MM.1S (cell line): ENCODE data around the gene PFN3.
"Not testable (repeated sequence)": the region's sequence is repeated elsewhere in the genome, so short reads cannot be mapped to it uniquely, and the experiment has no call there.

Experiments
- EZH2 ChIP-seq: fragments of 300-600 bp; sonication (generic); optimal IDR thresholded peaks from 2 replicates; pipeline ENCODE3; 2017; ENCODE audit warnings: low read depth, mild to moderate bottlenecking, antibody characterized with exemption, low read length, mixed read lengths
- TF ChIP-seq, protein P1 (sequence below): fragments of 300-600 bp; sonication (generic); IDR thresholded peaks from 2 replicates; pipeline ENCODE4 v1.5.1; 2016; ENCODE audit warnings: antibody characterized with exemption, low read length, mixed read lengths

DNA sequence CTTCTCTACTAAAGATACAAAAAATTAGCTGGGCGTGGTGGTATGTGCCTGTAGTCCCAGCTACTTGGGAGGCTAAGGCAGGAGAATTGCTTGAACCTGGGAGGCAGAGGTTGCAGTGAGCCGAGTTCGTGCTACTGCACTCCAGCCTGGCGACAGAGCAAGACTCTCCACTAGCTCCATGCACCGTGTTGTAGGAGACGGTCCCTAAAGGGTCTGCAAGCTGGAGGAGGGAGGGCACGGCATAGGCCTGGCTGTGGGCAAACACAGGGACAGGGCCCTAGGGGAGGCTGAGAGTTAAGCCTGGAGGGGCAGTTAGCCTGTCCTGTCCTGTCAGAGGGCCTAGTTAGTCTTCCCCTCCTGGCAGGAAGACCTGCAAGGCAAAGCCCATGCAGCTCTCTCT lies 39.7 kb downstream of the PFN3 start:
- TF ChIP-seq, protein P1, sequence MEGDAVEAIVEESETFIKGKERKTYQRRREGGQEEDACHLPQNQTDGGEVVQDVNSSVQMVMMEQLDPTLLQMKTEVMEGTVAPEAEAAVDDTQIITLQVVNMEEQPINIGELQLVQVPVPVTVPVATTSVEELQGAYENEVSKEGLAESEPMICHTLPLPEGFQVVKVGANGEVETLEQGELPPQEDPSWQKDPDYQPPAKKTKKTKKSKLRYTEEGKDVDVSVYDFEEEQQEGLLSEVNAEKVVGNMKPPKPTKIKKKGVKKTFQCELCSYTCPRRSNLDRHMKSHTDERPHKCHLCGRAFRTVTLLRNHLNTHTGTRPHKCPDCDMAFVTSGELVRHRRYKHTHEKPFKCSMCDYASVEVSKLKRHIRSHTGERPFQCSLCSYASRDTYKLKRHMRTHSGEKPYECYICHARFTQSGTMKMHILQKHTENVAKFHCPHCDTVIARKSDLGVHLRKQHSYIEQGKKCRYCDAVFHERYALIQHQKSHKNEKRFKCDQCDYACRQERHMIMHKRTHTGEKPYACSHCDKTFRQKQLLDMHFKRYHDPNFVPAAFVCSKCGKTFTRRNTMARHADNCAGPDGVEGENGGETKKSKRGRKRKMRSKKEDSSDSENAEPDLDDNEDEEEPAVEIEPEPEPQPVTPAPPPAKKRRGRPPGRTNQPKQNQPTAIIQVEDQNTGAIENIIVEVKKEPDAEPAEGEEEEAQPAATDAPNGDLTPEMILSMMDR: not testable (repeated sequence)
- TF ChIP-seq EZH2: not testable (repeated sequence)
